HepG2 (cell line): ENCODE data around the gene FRMD3. TPM values are rescaled to one million over a fixed set of nuclear protein-coding genes. Genes with fewer than 3 reads are reported as not detected.

Experiments used
- ATAC-seq: fragments of 200-7000 bp; cut with Tn5 transposase; 3 replicates; pipeline ENCODE4 v1.9.1; 2020; ENCODE audit warnings: mild to moderate bottlenecking, moderate library complexity
- BruUV-seq: library from RNA; stranded (reverse); fragments of 400-500 nt; replicated peaks from 2 replicates; lab custom pipeline; 2021; lab: Mats Ljungman, UMichigan
- CTCF ChIA-PET: fragments of 300-600 bp; formaldehyde crosslinking; extraction: SDS; loops from one replicate; lab custom pipeline; 2021; ENCODE audit warnings: low total read pairs, inconsistent platforms, low intra/inter-chr PET ratio; lab: Yijun Ruan, JAX
- POLR2A ChIA-PET: fragments of 350-600 bp; sonication (Branson Sonifier 250); formaldehyde crosslinking; loops from one replicate; lab custom pipeline; 2020; ENCODE audit warnings: antibody characterized with exemption, inconsistent platforms; lab: Yijun Ruan, JAX
- DNase-seq: peaks from one replicate; pipeline ENCODE4 v3.0.0-alpha.2; 2015; ENCODE audit warnings: low spot score
- FAIRE-seq: peaks from 3 replicates; lab custom pipeline; 2011; peaks lifted over from hg19 to GRCh38; lab: Jason Lieb, UNC
- H2AFZ ChIP-seq: one replicate; pipeline ENCODE4 v1.6.1; 2011; ENCODE audit warnings: low read length, inconsistent platforms
- H3K27ac ChIP-seq: fragments of 300-600 bp; 3 replicates; pipeline ENCODE4 v1.8.0; 2011; ENCODE audit warnings: mixed run types, mild to moderate bottlenecking, mixed read lengths, low read length, inconsistent platforms; ENCODE audit not compliant: insufficient read depth; ENCODE audit errors: extremely low read length
- H3K27me3 ChIP-seq, 2 experiments: fragments of 200-600 bp in 1 of 2; 2 replicates in 1 of 2; 3 replicates in 1 of 2; pipeline versions ENCODE4 v1.6.0 to v1.8.0; 2011; ENCODE audit warnings: low read length in 2 of 2, mild to moderate bottlenecking in 2 of 2, moderate library complexity in 2 of 2, inconsistent platforms in 1 of 2; ENCODE audit not compliant: insufficient read depth in 2 of 2, control insufficient read depth in 1 of 2
- H3K36me3 ChIP-seq, 2 experiments: fragments of 200-600 bp in 1 of 2; replicated peaks in 1 of 2; 2 replicates in 1 of 2; 3 replicates in 1 of 2; pipeline versions ENCODE4 v1.5.1 to v1.8.0; 2011; ENCODE audit warnings: low read length in 2 of 2, inconsistent platforms in 1 of 2; ENCODE audit not compliant: insufficient read depth in 2 of 2, control insufficient read depth in 1 of 2
- H3K4me1 ChIP-seq: 2 replicates; pipeline ENCODE4 v1.5.1; 2012; ENCODE audit warnings: low read length, inconsistent platforms; ENCODE audit not compliant: insufficient read depth
- H3K4me2 ChIP-seq: 2 replicates; pipeline ENCODE4 v1.6.0; 2011; ENCODE audit warnings: low read depth, low read length, inconsistent platforms
- H3K4me3 ChIP-seq, 3 experiments: fragments of 200-600 bp in 1 of 3; sonication (generic), shearing (Covaris generic) in 1 of 3; replicated peaks in 1 of 3; 2 replicates each; pipeline ENCODE4 v1.5.1; 2011 to 2016; ENCODE audit warnings: low read length in 3 of 3, inconsistent platforms in 2 of 3, low read depth in 2 of 3, mild to moderate bottlenecking in 2 of 3, control low read depth in 1 of 3, mixed read lengths in 1 of 3; ENCODE audit not compliant: insufficient read depth in 1 of 3
- H3K79me2 ChIP-seq: one replicate; pipeline ENCODE4 v1.6.1; 2011; ENCODE audit warnings: low read length, inconsistent platforms; ENCODE audit not compliant: insufficient read depth
- H3K9ac ChIP-seq: 2 replicates; pipeline ENCODE4 v1.6.0; 2011; ENCODE audit warnings: mild to moderate bottlenecking, low read depth, low read length, inconsistent platforms; ENCODE audit not compliant: insufficient read depth
- H3K9me3 ChIP-seq: 2 replicates; pipeline ENCODE4 v1.5.1; 2012; ENCODE audit warnings: mild to moderate bottlenecking, low read length
- H4K20me1 ChIP-seq: 2 replicates; pipeline ENCODE4 v1.6.0; 2011; ENCODE audit warnings: inconsistent platforms, mild to moderate bottlenecking, low read length, moderate library complexity; ENCODE audit not compliant: insufficient read depth
- FOXO1 ChIP-seq: sonication (generic); formaldehyde crosslinking; IDR thresholded peaks from 2 replicates; pipeline ENCODE4 v1.4.0; 2020; ENCODE audit warnings: missing genetic modification reagents
- GATA4 ChIP-seq: sonication (generic); IDR thresholded peaks from 2 replicates; pipeline ENCODE4 v1.6.1; 2016; ENCODE audit warnings: antibody characterized with exemption, low read depth, borderline replicate concordance
- HNRNPK ChIP-seq: fragments of 200-400 bp; formaldehyde crosslinking; IDR thresholded peaks from 2 replicates; pipeline ENCODE4 v1.6.1; 2018; ENCODE audit warnings: low read length, low read depth, moderate library complexity, mild to moderate bottlenecking; ENCODE audit not compliant: poor library complexity, severe bottlenecking
- MAFG ChIP-seq: sonication (generic); formaldehyde crosslinking; IDR thresholded peaks from 2 replicates; pipeline ENCODE4 v1.5.1; 2020; ENCODE audit warnings: mild to moderate bottlenecking, missing genetic modification reagents
- SNAI1 ChIP-seq: sonication (generic); formaldehyde crosslinking; IDR thresholded peaks from 2 replicates; pipeline ENCODE4 v1.5.0; 2020; ENCODE audit warnings: mild to moderate bottlenecking, missing genetic modification reagents, borderline replicate concordance
- SRSF4 ChIP-seq: fragments of 200-400 bp; formaldehyde crosslinking; IDR thresholded peaks from one replicate; pipeline ENCODE4 v1.6.1; 2018; ENCODE audit warnings: mild to moderate bottlenecking, low read depth, low read length, moderate library complexity; ENCODE audit not compliant: poor library complexity, severe bottlenecking
- XBP1 ChIP-seq: sonication (generic); formaldehyde crosslinking; IDR thresholded peaks from 2 replicates; pipeline ENCODE4 v1.5.0; 2020; ENCODE audit warnings: missing genetic modification reagents
- ZNF547 ChIP-seq: sonication (generic); formaldehyde crosslinking; IDR thresholded peaks from 2 replicates; pipeline ENCODE4 v1.5.1; 2020; ENCODE audit warnings: mild to moderate bottlenecking, missing genetic modification reagents
- ZNF557 ChIP-seq: sonication (generic); formaldehyde crosslinking; IDR thresholded peaks from 2 replicates; pipeline ENCODE4 v1.4.0; 2020; ENCODE audit warnings: missing genetic modification reagents
- ZNF589 ChIP-seq: sonication (generic); formaldehyde crosslinking; conservative IDR thresholded peaks from 2 replicates; pipeline ENCODE4 v1.8.0; 2022; ENCODE audit warnings: mild to moderate bottlenecking, moderate library complexity, missing genetic modification reagents
- ZNF737 ChIP-seq: sonication (generic); formaldehyde crosslinking; IDR thresholded peaks from 2 replicates; pipeline ENCODE4 v1.5.0; 2020; ENCODE audit warnings: missing genetic modification reagents, mild to moderate bottlenecking, borderline replicate concordance
- WGBS: methylation state at CpG from one replicate; pipeline ENCODE4 v1.1.6; 2017; ENCODE audit warnings: low lambda C conversion rate; 5-methylcytosine and 5-hydroxymethylcytosine counted together
- in situ Hi-C: cut with HindIII; loops from 2 replicates; pipeline ENCODE4 v1.10.0; 2017; ENCODE audit warnings: low pct_unique_long_range_greater_than_20kb; ENCODE audit not compliant: extremely low pct_ligation_motif_present
- intact Hi-C: fragments of 100-400 bp; cut with micrococcal nuclease; formaldehyde crosslinking; loops from one replicate; pipeline ENCODE4 v1.10.0; 2022; ENCODE audit not compliant: unreplicated experiment
- polyA plus RNA-seq, 8 experiments: library from polyadenylated mRNA; depleted of rRNA in 3 of 8; stranded (reverse) in 7 of 8; unstranded in 1 of 8; fragments of >200 nt; fragmentation: Illumina TruSeq in 4 of 8; extraction: Trizol in 4 of 8; gene quantifications; 2 replicates each; pipeline versions ENCODE4 v1.2.1 to v1.2.3, GENCODE V29; 2011 to 2016; ENCODE audit warnings: low read depth in 4 of 8, missing spikeins in 1 of 8, mixed read lengths in 1 of 8; ENCODE audit not compliant: insufficient read depth in 1 of 8
- total RNA-seq, 5 experiments: library from RNA; depleted of rRNA; stranded (reverse); fragments of >200 nt; fragmentation: Illumina TruSeq; extraction: Trizol; gene quantifications; 2 replicates each; pipeline ENCODE4 v1.2.3, GENCODE V29; 2016; ENCODE audit warnings: low read depth in 1 of 5
- TF ChIP-seq, protein P1 (sequence below): sonication (generic); formaldehyde crosslinking; IDR thresholded peaks from 2 replicates; pipeline ENCODE4 v1.5.0; 2020; ENCODE audit warnings: mild to moderate bottlenecking, missing genetic modification reagents
- TF ChIP-seq, protein P2 (sequence below), 2 experiments: sonication (generic) in 1 of 2; formaldehyde crosslinking in 1 of 2; IDR thresholded peaks; 2 replicates each; pipeline versions ENCODE4 v1.4.0 to v1.6.1; 2018 to 2020; ENCODE audit warnings: missing genetic modification reagents in 2 of 2, borderline replicate concordance in 1 of 2, low read depth in 1 of 2, mild to moderate bottlenecking in 1 of 2, missing biosample characterization in 1 of 2
- TF ChIP-seq, protein P3 (sequence below): IDR thresholded peaks from 2 replicates; pipeline ENCODE4 v1.4.0; 2020; ENCODE audit warnings: mild to moderate bottlenecking, missing genetic modification reagents
- TF ChIP-seq, protein P4 (sequence below): sonication (generic); formaldehyde crosslinking; IDR thresholded peaks from 2 replicates; pipeline ENCODE4 v1.5.1; 2020; ENCODE audit warnings: missing genetic modification reagents, mild to moderate bottlenecking, borderline replicate concordance

Gene FRMD3
- total and polyA plus RNA-seq, 2 of the 13 experiments (the other 11 are each of a cell fraction or from before 2014, with no cell fraction given): 3.2 to 7.7 TPM

DNA sequence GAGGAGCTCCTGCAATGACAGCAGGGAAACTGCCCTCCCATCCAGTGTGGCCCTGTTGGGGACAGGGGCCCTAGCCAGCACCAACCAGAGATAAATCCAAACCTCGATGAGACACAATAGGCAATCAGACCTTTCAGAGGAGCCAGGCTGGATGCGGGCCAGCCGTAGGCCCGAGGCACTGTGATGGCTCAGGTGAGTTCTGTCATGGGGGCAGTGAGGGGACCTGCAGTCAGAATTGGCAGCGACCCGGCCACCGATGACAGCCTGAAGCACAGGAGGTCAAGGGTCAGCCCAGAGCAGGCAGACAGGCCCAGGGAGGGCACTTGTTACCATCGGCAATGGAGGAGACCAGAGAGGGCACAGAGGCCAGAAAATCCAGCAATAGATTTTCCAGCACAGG, 90.8 kb downstream of the FRMD3 start:
- ATAC-seq (no peak), FAIRE-seq (no peak), DNase-seq (no peak)
- H3K9ac ChIP-seq: no peak overlapping the region
- ChIA-PET POLR2A (no interaction called here), CTCF (no interaction called here)
- no peak overlapping the region for H2AFZ ChIP-seq
- no peaks in the 10 kb centered on the region for H3K27me3 ChIP-seq
- no peaks in the 10 kb centered on the region for H3K79me2 ChIP-seq
- H3K27ac ChIP-seq: no peak overlapping the region
- WGBS: 88% methylated on average over 5 of the region's 8 CpGs
- H3K36me3 ChIP-seq: no peaks in the 10 kb centered on the region; a peak in 1 of 5 replicates
- no peaks in the 10 kb centered on the region for H4K20me1 ChIP-seq
- H3K9me3 ChIP-seq: no peaks in the 10 kb centered on the region
- in situ Hi-C loops: no loop called here
- H3K4me1 ChIP-seq: peaks cover 8% of the 10 kb centered on the region; the same call in 1 of the 2 replicates
- BruUV-seq: no TSS peak
- intact Hi-C loops: no loop called here
- H3K4me2 ChIP-seq: no peak overlapping the region
- H3K4me3 ChIP-seq: no peak overlapping the region
- TF ChIP-seq, protein P1, sequence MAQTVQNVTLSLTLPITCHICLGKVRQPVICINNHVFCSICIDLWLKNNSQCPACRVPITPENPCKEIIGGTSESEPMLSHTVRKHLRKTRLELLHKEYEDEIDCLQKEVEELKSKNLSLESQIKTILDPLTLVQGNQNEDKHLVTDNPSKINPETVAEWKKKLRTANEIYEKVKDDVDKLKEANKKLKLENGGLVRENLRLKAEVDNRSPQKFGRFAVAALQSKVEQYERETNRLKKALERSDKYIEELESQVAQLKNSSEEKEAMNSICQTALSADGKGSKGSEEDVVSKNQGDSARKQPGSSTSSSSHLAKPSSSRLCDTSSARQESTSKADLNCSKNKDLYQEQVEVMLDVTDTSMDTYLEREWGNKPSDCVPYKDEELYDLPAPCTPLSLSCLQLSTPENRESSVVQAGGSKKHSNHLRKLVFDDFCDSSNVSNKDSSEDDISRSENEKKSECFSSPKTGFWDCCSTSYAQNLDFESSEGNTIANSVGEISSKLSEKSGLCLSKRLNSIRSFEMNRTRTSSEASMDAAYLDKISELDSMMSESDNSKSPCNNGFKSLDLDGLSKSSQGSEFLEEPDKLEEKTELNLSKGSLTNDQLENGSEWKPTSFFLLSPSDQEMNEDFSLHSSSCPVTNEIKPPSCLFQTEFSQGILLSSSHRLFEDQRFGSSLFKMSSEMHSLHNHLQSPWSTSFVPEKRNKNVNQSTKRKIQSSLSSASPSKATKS (CRISPR knock-in tag): no peak
- TF ChIP-seq GATA4 (no peak), ZNF589 (CRISPR knock-in tag) (no peak), SNAI1 (CRISPR knock-in tag) (no peak), ZNF737 (CRISPR knock-in tag) (no peak), ZNF547 (no peak), HNRNPK (no peak), FOXO1 (CRISPR knock-in tag) (no peak), ZNF557 (CRISPR knock-in tag) (no peak), XBP1 (CRISPR knock-in tag) (no peak), SRSF4 (no peak), MAFG (CRISPR knock-in tag) (no peak)
- TF ChIP-seq, protein P2, sequence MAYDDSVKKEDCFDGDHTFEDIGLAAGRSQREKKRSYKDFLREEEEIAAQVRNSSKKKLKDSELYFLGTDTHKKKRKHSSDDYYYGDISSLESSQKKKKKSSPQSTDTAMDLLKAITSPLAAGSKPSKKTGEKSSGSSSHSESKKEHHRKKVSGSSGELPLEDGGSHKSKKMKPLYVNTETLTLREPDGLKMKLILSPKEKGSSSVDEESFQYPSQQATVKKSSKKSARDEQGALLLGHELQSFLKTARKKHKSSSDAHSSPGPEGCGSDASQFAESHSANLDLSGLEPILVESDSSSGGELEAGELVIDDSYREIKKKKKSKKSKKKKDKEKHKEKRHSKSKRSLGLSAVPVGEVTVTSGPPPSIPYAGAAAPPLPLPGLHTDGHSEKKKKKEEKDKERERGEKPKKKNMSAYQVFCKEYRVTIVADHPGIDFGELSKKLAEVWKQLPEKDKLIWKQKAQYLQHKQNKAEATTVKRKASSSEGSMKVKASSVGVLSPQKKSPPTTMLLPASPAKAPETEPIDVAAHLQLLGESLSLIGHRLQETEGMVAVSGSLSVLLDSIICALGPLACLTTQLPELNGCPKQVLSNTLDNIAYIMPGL (CRISPR knock-in tag; IDR thresholded peaks at IDR 0.05; ENCODE audit: borderline replicate concordance in 1 of 2, low read depth in 1 of 2): no peak
- TF ChIP-seq, protein P3, sequence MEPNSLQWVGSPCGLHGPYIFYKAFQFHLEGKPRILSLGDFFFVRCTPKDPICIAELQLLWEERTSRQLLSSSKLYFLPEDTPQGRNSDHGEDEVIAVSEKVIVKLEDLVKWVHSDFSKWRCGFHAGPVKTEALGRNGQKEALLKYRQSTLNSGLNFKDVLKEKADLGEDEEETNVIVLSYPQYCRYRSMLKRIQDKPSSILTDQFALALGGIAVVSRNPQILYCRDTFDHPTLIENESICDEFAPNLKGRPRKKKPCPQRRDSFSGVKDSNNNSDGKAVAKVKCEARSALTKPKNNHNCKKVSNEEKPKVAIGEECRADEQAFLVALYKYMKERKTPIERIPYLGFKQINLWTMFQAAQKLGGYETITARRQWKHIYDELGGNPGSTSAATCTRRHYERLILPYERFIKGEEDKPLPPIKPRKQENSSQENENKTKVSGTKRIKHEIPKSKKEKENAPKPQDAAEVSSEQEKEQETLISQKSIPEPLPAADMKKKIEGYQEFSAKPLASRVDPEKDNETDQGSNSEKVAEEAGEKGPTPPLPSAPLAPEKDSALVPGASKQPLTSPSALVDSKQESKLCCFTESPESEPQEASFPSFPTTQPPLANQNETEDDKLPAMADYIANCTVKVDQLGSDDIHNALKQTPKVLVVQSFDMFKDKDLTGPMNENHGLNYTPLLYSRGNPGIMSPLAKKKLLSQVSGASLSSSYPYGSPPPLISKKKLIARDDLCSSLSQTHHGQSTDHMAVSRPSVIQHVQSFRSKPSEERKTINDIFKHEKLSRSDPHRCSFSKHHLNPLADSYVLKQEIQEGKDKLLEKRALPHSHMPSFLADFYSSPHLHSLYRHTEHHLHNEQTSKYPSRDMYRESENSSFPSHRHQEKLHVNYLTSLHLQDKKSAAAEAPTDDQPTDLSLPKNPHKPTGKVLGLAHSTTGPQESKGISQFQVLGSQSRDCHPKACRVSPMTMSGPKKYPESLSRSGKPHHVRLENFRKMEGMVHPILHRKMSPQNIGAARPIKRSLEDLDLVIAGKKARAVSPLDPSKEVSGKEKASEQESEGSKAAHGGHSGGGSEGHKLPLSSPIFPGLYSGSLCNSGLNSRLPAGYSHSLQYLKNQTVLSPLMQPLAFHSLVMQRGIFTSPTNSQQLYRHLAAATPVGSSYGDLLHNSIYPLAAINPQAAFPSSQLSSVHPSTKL (CRISPR knock-in tag): no peak
- TF ChIP-seq, protein P4, sequence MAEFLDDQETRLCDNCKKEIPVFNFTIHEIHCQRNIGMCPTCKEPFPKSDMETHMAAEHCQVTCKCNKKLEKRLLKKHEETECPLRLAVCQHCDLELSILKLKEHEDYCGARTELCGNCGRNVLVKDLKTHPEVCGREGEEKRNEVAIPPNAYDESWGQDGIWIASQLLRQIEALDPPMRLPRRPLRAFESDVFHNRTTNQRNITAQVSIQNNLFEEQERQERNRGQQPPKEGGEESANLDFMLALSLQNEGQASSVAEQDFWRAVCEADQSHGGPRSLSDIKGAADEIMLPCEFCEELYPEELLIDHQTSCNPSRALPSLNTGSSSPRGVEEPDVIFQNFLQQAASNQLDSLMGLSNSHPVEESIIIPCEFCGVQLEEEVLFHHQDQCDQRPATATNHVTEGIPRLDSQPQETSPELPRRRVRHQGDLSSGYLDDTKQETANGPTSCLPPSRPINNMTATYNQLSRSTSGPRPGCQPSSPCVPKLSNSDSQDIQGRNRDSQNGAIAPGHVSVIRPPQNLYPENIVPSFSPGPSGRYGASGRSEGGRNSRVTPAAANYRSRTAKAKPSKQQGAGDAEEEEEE (CRISPR knock-in tag): no peak
